Endothelial cell of umbilical vein (primary cell): ENCODE measurements around the gene PPIA.

Source experiments
- CTCF ChIP-seq, 2 donors: IDR thresholded peaks; 1 replicate in 1 of 2; 2 replicates in 1 of 2; pipeline ENCODE4 v1.5.1; 2011; ENCODE audit warnings: low read length in 2 of 2, mild to moderate bottlenecking in 2 of 2, moderate library complexity in 2 of 2, control low read depth in 1 of 2, inconsistent platforms in 1 of 2, low read depth in 1 of 2; ENCODE audit not compliant: insufficient read depth in 1 of 2; ENCODE audit errors: extremely low read depth in 1 of 2
- EZH2 ChIP-seq: IDR thresholded peaks from 2 replicates; pipeline ENCODE4 v1.6.1; 2012; ENCODE audit warnings: borderline replicate concordance, low read depth, mild to moderate bottlenecking, moderate library complexity, low read length, inconsistent platforms; ENCODE audit not compliant: severe bottlenecking
- JUN ChIP-seq: IDR thresholded peaks from 2 replicates; pipeline ENCODE4 v1.6.1; 2011; ENCODE audit warnings: borderline replicate concordance, low read depth; ENCODE audit not compliant: insufficient read length, insufficient read depth
- MAX ChIP-seq: IDR thresholded peaks from 2 replicates; pipeline ENCODE4 v1.6.1; 2011; ENCODE audit not compliant: insufficient read depth, insufficient read length
- MYC ChIP-seq: IDR thresholded peaks from one replicate; pipeline ENCODE4 v1.6.1; 2011; ENCODE audit warnings: mild to moderate bottlenecking, low read depth, low read length
- POLR2A ChIP-seq: IDR thresholded peaks from 2 replicates; pipeline ENCODE4 v1.6.1; 2012; ENCODE audit warnings: low read depth, mild to moderate bottlenecking, control low read depth, low read length
- POLR2AphosphoS5 ChIP-seq: IDR thresholded peaks from 2 replicates; pipeline ENCODE4 v1.6.1; 2012; ENCODE audit warnings: low read depth, mild to moderate bottlenecking, control low read depth, low read length, moderate library complexity; ENCODE audit not compliant: insufficient read depth

GRCh38 chr7:44768628-44769371 lies 27.7 kb upstream of the PPIA start:
- TF ChIP-seq POLR2A: no peak
- TF ChIP-seq EZH2: no peak
- no peak for TF ChIP-seq MAX
- TF ChIP-seq CTCF (IDR thresholded peaks at IDR 0.05; ENCODE audit: extremely low read depth in 1 of 2, insufficient read depth in 1 of 2, low read depth in 1 of 2, low read length in 2 of 2): no peak
- TF ChIP-seq POLR2AphosphoS5: no peak
- no peak for TF ChIP-seq MYC
- TF ChIP-seq JUN: no peak
